HCT116 (cell line): ENCODE data around the gene RARG. TPM values are rescaled to one million over a fixed set of nuclear protein-coding genes. Genes with fewer than 3 reads are reported as not detected.

Experiments
- ATAC-seq: fragments of 200-7000 bp; cut with Tn5 transposase; 2 replicates; pipeline ENCODE4 v1.9.1; 2020; ENCODE audit warnings: mild to moderate bottlenecking, moderate library complexity
- BruUV-seq: library from RNA; stranded (reverse); fragments of 400-500 nt; replicated peaks from 2 replicates; lab custom pipeline; 2021; lab: Mats Ljungman, UMichigan
- CTCF ChIA-PET: fragments of 300-600 bp; sonication (Branson Sonifier 250); formaldehyde crosslinking; loops from one replicate; lab custom pipeline; 2021; ENCODE audit warnings: antibody characterized with exemption; lab: Charles Lee
- POLR2A ChIA-PET: fragments of 300-600, 350-600 bp; sonication (Branson Sonifier 250); formaldehyde crosslinking; loops from one replicate; lab custom pipeline; 2021; ENCODE audit warnings: antibody characterized with exemption; lab: Charles Lee
- RAD21 ChIA-PET, 2 experiments: fragments of 300-600 bp; sonication (Branson Sonifier 250); formaldehyde crosslinking; loops; one replicate each; lab custom pipeline; 2023; ENCODE audit warnings: low total read pairs in 2 of 2; ENCODE audit not compliant: uncharacterized antibody in 2 of 2, unreplicated experiment in 2 of 2, low non-redundant PET in 1 of 2; lab: Charles Lee
- DNase-seq: peaks from one replicate; pipeline ENCODE4 v3.0.0-alpha.2; 2010; ENCODE audit warnings: low read depth, low spot score
- H2AFZ ChIP-seq: fragments of 200-600 bp; shearing (Covaris generic), sonication (generic); 2 replicates; pipeline ENCODE4 v1.6.1; 2017; ENCODE audit warnings: low read depth, mixed run types, mixed read lengths, antibody characterized with exemption, low read length; ENCODE audit not compliant: poor library complexity, severe bottlenecking
- H3K27ac ChIP-seq: 2 replicates; pipeline ENCODE4 v1.5.1; 2012; ENCODE audit warnings: low read depth, low read length
- H3K27me3 ChIP-seq: fragments of 200-600 bp; sonication (generic); 2 replicates; pipeline ENCODE4 v1.6.1; 2016; ENCODE audit warnings: mixed run types, low read length, mixed read lengths; ENCODE audit not compliant: insufficient read depth
- H3K36me3 ChIP-seq, 2 experiments: fragments of 200-500 bp in 1 of 2; fragments of 200-600 bp in 1 of 2; sonication (Bioruptor generic) in 1 of 2; sonication (generic) in 1 of 2; 2 replicates each; pipeline versions ENCODE4 v1.5.1 to v1.6.1; 2014 to 2016; ENCODE audit warnings: low read length in 2 of 2, inconsistent platforms in 1 of 2, mixed read lengths in 1 of 2, mixed run types in 1 of 2; ENCODE audit not compliant: insufficient read depth in 2 of 2, control insufficient read depth in 1 of 2
- H3K4me1 ChIP-seq, 2 experiments: fragments of 200-600 bp in 1 of 2; sonication (generic) in 1 of 2; 2 replicates each; pipeline versions ENCODE4 v1.5.1 to v1.6.1; 2012 to 2017; ENCODE audit warnings: low read length in 2 of 2, inconsistent platforms in 1 of 2, mild to moderate bottlenecking in 1 of 2, mixed read lengths in 1 of 2, mixed run types in 1 of 2, moderate library complexity in 1 of 2; ENCODE audit not compliant: insufficient read depth in 2 of 2, control insufficient read depth in 1 of 2
- H3K4me2 ChIP-seq: fragments of 200-600 bp; sonication (generic); 2 replicates; pipeline ENCODE4 v1.6.1; 2017; ENCODE audit warnings: mixed run types, low read length, mixed read lengths
- H3K4me3 ChIP-seq, 2 experiments: fragments of 200-600 bp in 1 of 2; sonication (generic) in 1 of 2; replicated peaks in 1 of 2; 2 replicates each; pipeline ENCODE4 v1.5.1; 2011 to 2016; ENCODE audit warnings: low read length in 2 of 2, control low read depth in 1 of 2, low read depth in 1 of 2, mild to moderate bottlenecking in 1 of 2, mixed read lengths in 1 of 2, mixed run types in 1 of 2
- H3K79me2 ChIP-seq: fragments of 200-600 bp; sonication (generic); 2 replicates; pipeline ENCODE4 v1.6.1; 2017; ENCODE audit warnings: mild to moderate bottlenecking, mixed run types, low read length, moderate library complexity, mixed read lengths; ENCODE audit not compliant: insufficient read depth
- H3K9ac ChIP-seq: fragments of 200-600 bp; sonication (generic); 2 replicates; pipeline ENCODE4 v1.6.1; 2016; ENCODE audit warnings: low read length, mixed read lengths
- H3K9me2 ChIP-seq: fragments of 200-600 bp; sonication (generic), shearing (Covaris generic); 2 replicates; pipeline ENCODE4 v1.6.1; 2017; ENCODE audit warnings: mixed run types, mild to moderate bottlenecking, moderate library complexity; ENCODE audit not compliant: insufficient read depth
- H3K9me3 ChIP-seq, 2 experiments: fragments of 200-500 bp in 1 of 2; fragments of 200-600 bp in 1 of 2; sonication (Bioruptor generic) in 1 of 2; sonication (generic) in 1 of 2; 2 replicates each; pipeline ENCODE4 v1.6.1; 2014 to 2017; ENCODE audit warnings: low read length in 2 of 2, mixed read lengths in 2 of 2, inconsistent platforms in 1 of 2, low read depth in 1 of 2, mild to moderate bottlenecking in 1 of 2, mixed run types in 1 of 2, moderate library complexity in 1 of 2; ENCODE audit not compliant: control insufficient read depth in 1 of 2, insufficient read depth in 1 of 2
- H4K20me1 ChIP-seq: fragments of 200-600 bp; sonication (generic), shearing (Covaris generic); 2 replicates; pipeline ENCODE4 v1.6.1; 2017; ENCODE audit warnings: mixed run types, mild to moderate bottlenecking, moderate library complexity; ENCODE audit not compliant: insufficient read depth
- CBX3 ChIP-seq: IDR thresholded peaks from 2 replicates; pipeline ENCODE4 v1.6.1; 2012; ENCODE audit warnings: low read depth
- CEBPB ChIP-seq: IDR thresholded peaks from 2 replicates; pipeline ENCODE4 v1.6.1; 2012; ENCODE audit warnings: low read depth
- EGR1 ChIP-seq: IDR thresholded peaks from 2 replicates; pipeline ENCODE4 v1.6.1; 2012; ENCODE audit warnings: low read depth
- EZH2phosphoT487 ChIP-seq: fragments of 200-600 bp; IDR thresholded peaks from 2 replicates; pipeline ENCODE4 v1.6.1; 2018; ENCODE audit warnings: antibody characterized with exemption, borderline replicate concordance
- MAX ChIP-seq: IDR thresholded peaks from 2 replicates; pipeline ENCODE4 v1.6.1; 2012
- REST ChIP-seq: IDR thresholded peaks from 2 replicates; pipeline ENCODE4 v1.6.1; 2012; ENCODE audit warnings: low read depth
- SIN3A ChIP-seq: IDR thresholded peaks from 2 replicates; pipeline ENCODE4 v1.6.1; 2012; ENCODE audit warnings: low read depth
- ZNF274 ChIP-seq: fragments of 200-500 bp; sonication (Bioruptor generic); IDR thresholded peaks from 2 replicates; pipeline ENCODE4 v1.6.1; 2014; ENCODE audit warnings: mild to moderate bottlenecking, low read depth, low read length, inconsistent platforms
- intact Hi-C: fragments of 100-400 bp; cut with micrococcal nuclease; formaldehyde crosslinking; loops from 2 replicates; pipeline ENCODE4 v1.10.0; 2022
- total RNA-seq: library from RNA; stranded (reverse); gene quantifications from one replicate; pipeline ENCODE4 v1.2.1, GENCODE V29; 2021; ENCODE audit not compliant: unreplicated experiment
- TF ChIP-seq, protein P1 (sequence below): IDR thresholded peaks from 2 replicates; pipeline ENCODE4 v1.6.1; 2012

The RARG gene
- total RNA-seq, 1 experiment from 2014 or later = 68.9 TPM

DNA sequence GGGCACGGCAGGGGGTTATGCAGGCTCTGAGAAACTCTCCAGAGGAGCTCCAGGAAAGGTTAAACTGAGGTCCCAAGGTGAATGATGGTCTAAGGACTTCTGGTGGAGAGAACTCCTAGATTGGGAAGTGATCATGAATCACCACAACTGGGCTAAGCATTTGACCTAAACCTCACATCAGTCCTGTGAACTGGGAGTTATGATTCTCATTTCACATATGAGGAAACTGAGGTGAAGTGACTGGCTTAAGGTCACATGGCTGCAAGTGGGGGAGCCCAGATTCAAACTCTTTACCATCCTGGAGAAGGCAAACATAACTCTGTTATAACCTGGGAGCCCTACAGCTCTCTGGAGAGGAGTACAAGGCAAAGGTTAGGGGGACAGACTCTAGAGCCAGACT lies 4.2 kb downstream of the RARG start (continued):
- TF ChIP-seq CEBPB = no peak

GRCh38 chr12:53227341-53227740 lies 4.7 kb downstream of the RARG start:
- Histone ChIP-seq H3K9ac (no peak overlapping the region), H3K4me1 (peaks cover 61 to 79% of the 10 kb centered on the region in 2 experiments), H3K36me3 (no peaks in the 10 kb centered on the region), H3K9me3 (no peaks in the 10 kb centered on the region), H3K27me3 (no peaks in the 10 kb centered on the region), H4K20me1 (no peaks in the 10 kb centered on the region), H3K9me2 (no peaks in the 10 kb centered on the region), H3K27ac (no peak overlapping the region), H3K4me3 (no peak overlapping the region), H2AFZ (no peak overlapping the region), H3K79me2 (no peaks in the 10 kb centered on the region; the same call in 1 of the 2 replicates), H3K4me2 (no peak overlapping the region)
- ChIA-PET POLR2A (no interaction called here), CTCF (no interaction called here), RAD21 (no interaction called here)
- intact Hi-C loops = no loop called here
- TF ChIP-seq MAX (no peak), CBX3 (no peak), EZH2phosphoT487 (no peak), SIN3A (no peak), REST (no peak), ZNF274 (no peak), EGR1 (no peak)
- TF ChIP-seq, protein P1, sequence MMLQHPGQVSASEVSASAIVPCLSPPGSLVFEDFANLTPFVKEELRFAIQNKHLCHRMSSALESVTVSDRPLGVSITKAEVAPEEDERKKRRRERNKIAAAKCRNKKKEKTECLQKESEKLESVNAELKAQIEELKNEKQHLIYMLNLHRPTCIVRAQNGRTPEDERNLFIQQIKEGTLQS = no peak
- ATAC-seq = no peak
- BruUV-seq = no TSS peak
- no peak for DNase-seq
